DMS53 treated with DMSO at 0.1 percent for 48 hours (cell line): Measurements from ENCODE around the gene SLC30A9.

Source experiments
- DNase-seq: peaks from one replicate; lab custom pipeline; 2025; ENCODE audit not compliant: unreplicated experiment; lab: John Stamatoyannopoulos, UW

Gene SLC30A9

GRCh38 chr4:42133006-42133405 is 142.7 kb downstream of the SLC30A9 start:
- no peak for DNase-seq

DNA sequence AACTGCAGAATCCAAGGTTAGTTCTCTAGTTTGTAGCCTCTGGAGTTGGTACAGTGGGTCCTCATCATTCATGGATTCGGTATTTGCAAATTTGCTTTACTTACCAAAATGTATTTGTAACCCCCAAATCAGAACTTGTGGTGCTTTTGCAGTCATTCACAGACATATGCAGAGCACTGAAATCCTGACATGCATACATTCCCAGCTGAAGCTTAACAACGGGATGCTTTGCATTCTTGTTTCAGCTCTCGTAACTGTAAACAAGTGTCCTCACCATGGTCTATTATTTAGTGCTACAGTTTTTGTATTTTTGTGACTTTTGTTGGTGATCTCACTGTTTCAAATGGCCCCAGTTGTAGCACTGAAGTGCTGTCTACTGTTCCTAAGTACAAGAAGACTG is 146.0 kb downstream of the SLC30A9 start:
- DNase-seq = no peak
